Measurements from ENCODE around the gene TSPEAR.
"Not testable (repeated sequence)": the region's sequence is repeated elsewhere in the genome, so short reads cannot be mapped to it uniquely, and the experiment has no call there.

GRCh38 chr21:44627181-44627822 is 84.1 kb downstream of the TSPEAR start:
- not testable (repeated sequence) for TF ChIP-seq CTCF (IDR thresholded peaks at IDR 0.05; ENCODE audit: low read depth, low read length, poor library complexity, severe bottlenecking); EZH2phosphoT487 (IDR thresholded peaks at IDR 0.05; ENCODE audit: borderline replicate concordance, low read length)

All from DOHH2 (cell line).